GM20431 (cell line): ENCODE results near the gene TRIM36.

ENCODE experiments used
- in situ Hi-C: fragments of 300-500 bp; cut with MseI, MboI; formaldehyde crosslinking; loops from one replicate; pipeline ENCODE4 v1.15.0; 2020; ENCODE audit warnings: low sequenced_read_pairs; ENCODE audit not compliant: unreplicated experiment

TRIM36 gene

DNA sequence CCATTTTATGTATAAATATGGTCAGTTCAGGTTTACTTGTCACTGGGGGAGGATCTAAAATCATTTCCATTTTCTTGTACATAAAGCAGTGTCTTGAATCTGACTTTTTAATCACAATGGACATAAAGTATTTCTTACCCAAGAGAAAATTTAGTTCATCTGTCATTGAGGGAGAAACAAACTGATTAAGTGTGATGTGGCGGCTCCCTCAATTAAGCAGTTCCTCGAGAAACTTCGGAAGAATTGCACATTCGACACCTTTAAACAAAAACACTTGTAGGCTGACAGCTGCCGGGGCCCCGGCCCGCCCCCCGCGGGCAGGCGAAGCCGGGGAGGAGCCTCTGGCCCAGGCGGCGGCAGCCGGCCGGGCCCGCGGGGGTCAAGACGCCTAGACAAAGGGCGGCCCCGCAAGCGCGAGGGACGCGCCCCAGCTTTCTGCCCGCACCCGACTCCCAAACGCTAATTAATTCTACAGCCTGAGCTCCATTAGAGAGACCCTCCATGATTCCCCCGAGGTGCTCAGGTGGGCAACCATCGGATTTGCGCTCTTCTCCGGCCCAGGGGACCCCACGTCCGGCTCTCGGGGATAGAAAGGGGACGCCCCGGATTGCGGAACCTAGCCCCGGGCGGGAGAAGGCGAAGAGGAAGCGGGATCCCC is 750 bp downstream of the TRIM36 start:
- in situ Hi-C loops: no loop called here

DNA sequence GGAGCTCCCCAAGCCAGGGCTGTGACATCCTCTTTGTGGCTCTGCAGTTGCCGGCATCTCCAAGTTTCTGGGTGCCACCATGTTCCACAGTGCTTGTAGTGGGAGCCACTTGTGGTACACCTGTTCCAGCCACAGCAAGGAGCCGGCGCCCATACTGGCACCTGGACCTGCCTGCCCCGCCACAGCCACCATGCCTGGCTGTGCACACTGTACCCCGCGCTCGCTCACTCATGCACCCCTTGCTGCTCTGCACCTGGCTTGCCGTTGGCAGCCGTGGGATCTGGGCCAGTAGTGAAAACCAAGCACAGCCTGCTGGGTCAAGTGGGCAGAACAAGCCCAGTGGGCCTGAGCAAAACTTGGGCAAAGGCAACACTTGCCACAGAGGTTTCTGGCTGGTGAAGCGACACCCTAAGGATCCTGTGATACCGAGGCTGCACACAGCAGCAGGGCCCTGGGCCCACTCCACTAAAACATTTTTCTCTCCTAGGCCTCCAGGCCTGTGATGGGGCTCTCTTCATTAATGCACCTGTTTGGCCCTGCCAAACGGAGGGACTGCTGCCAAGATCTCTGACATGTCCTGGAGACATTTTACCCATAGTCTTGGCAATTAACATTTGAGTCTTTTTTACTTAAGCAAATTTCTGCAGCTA is 2.8 kb downstream of the TRIM36 start:
- in situ Hi-C loops: no loop called here

DNA sequence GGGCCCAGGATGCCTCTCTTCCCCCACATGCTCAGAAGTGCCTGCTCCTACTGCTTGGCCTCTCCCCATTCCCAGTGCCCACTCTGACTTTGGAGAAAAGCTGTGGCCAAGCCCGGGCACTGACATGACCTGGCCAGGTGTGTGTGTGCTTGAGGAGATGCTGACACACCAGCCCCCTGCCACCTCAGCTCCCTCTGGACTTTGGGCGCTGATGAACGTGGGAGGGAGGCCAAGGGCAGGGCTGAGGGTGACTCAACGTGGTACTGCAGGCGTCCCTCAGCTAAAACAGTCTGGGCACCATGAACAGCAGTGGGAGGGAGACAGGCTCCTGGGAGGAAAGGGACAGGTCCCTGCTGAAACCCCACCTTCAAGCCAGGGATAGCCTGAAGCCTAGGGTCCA is 3.9 kb downstream of the TRIM36 start:
- in situ Hi-C loops: no loop called here

DNA sequence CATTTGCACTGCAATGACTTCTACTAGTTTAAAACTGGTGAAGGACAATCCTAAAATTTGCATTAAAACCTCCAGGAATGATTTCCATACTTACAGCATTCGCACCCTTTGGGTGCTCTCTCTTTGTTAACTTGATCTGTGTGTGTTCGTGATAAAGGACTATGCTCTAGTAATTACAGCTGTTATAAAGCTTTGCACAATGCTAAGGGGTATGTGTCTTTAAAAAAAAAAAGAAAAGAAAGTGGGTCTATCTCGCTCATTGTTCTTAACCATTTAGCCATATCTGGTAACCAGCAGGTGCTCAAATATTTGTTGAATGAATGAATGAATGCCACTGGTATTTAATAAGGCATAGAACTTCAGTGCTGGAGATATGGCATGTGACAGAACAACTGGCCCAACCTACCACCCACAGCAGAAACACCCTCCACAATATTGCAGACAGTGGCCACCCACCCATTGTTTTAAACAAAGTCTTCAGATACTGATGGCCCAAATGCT is 8.7 kb downstream of the TRIM36 start:
- in situ Hi-C loops: no loop called here

DNA sequence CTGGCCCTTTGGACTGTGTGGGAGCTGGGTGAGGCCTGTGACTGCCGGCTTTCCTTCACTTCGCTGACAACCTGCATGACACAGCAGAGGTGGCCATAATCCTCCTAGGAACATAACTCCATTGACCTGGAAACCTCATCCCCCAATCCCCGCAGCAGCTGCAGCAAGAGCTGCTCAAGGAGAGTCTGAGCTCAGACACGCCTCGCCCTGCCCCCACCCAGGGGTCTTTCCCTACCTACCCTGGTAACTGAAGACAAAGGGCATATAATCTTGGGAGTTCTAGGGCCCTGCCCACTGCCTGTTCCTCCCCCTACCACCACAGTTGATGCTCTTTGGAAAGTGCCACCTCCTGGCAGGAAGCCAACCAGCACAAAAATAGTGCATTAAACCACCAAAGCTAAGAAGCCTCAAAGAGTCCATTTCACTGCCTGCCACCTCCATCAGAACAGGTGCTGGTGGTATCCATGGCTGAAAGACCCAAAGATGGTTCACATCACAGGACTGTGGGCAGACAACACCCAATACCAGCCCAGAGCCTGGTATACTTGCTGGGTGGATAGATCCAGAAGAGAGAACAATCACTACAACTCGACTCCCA is 18.4 kb downstream of the TRIM36 start:
- in situ Hi-C loops: no loop called here

DNA sequence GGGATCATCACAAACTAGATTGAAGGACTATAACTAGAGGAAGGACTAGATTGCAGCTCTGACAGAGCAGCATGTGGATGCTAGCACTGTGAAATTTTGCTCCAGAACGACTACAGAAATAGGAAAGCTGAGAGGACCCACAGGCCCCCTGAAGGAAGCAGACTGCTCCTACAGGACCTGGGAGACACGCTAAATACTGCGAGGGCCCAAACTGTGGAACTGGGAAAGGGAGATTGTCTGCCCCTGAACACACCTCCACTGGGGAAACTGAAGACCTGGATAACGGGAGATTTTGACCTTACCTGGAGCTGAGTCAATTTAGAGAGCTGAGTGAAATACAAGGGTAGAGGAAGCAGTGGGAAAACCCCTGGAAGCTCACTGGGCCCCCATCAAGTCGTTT is 19.2 kb downstream of the TRIM36 start:
- in situ Hi-C loops: no loop called here

DNA sequence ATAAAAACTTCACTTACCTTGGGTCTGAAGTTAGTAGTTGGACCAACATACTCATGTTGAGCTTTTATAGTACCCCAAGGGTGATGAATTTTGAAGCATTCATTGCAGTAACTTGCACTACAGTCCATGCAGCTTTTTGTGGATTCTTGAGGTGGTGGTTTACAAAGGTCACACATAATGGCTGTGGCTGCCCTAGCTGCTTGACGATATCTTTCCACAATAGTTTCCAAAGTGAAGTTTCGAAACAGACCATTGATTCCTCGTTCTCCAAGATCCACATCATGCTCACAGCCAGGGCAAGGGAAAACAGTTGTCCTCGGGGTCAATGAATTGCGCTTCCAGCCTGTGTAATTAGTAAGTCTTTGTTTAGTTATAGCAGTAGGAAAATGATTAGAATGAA is 22.7 kb downstream of the TRIM36 start:
- in situ Hi-C loops: no loop called here

DNA sequence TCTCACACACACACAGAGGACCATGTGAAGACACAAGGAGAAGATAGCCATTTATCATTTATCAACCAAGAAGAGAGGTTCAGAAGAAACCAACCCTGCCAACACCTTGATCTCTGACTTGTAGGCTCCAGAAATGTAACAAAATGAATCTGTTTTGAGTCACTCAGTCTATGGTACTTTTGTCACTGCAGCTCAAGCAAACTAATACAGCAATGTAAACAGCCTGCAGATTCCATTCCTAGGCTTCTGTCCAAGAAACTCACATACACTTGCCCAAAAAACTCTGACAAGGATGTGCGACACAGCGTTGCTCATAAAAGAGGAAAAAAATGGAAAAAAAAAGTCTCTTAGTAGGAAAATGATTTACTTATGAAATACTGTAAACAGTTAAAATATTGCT is 33.4 kb downstream of the TRIM36 start:
- in situ Hi-C loops: no loop called here

DNA sequence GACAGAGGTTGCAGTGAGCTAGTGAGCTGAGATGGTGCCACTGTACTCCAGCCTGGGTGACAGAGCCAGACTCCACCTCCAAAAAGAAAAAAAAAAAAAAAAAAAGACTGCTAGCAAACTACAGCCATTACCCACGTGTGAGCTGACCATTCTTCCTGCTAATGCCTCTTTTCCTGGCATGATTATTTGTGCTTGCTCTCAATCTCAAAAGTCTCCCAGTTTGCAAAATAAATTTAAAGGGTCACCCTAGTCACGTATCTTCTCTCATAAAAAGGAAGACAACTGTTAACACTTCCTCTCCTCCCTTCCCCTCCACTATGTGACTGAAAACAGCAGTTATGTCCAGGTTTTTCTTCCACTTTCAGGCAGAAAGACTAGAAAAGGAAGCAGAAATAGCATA is 37.2 kb downstream of the TRIM36 start:
- in situ Hi-C loops: no loop called here

DNA sequence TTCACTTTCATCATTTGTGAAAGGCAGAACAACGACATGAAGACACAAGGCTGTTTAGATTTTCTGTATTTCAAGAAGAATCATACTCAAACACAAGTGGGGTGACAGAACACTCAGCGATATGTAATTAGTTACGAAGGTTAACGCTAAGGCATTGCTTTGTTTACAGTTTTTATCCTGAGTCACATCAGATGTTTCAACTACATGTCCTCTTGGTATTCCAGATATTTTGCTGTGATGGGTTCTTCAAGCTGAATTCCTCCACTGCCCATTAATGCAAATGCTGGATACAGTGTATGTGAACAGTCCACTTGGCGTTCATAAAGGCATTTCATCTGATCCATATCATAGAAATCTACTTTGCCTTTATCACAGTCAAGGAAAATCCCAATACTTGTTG is 43.4 kb downstream of the TRIM36 start:
- in situ Hi-C loops: no loop called here

DNA sequence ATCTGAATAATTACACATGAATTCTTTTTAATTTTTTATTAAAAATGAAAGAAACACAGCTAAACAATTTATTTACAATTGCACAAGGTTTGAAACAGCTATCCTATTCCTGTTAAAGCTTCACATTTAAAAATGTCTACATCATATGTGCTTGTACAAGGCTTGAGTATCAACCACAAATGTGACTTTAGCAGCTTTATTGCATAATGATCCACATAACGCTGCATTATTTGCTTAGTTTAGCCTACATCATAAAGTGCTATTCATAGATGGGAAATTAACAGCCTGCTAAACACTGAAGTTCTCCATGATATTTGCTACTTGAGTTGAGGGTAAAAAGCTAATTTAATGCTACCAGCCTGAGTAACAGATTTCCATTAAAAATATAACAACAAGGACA is 45.0 kb downstream of the TRIM36 start:
- in situ Hi-C loops: no loop called here

DNA sequence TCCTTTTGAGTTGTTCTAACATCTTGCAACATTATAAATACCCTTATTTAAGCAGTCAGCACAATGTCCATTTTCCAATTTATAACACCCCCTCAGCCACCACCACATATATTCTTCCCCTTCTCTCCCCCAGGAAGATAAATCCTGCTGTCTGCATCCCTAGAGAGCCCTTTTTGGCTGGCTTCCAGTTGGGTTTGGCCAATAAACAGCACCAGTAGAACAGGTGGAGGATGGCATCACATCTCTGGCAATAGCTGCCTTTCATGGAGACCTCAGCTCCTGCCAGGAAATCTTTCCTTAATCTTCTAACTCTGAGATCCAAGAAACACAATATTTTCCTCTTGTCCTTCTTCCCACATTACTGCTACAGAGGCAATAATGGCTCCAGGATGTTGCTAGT is 53.7 kb downstream of the TRIM36 start:
- in situ Hi-C loops: no loop called here

DNA sequence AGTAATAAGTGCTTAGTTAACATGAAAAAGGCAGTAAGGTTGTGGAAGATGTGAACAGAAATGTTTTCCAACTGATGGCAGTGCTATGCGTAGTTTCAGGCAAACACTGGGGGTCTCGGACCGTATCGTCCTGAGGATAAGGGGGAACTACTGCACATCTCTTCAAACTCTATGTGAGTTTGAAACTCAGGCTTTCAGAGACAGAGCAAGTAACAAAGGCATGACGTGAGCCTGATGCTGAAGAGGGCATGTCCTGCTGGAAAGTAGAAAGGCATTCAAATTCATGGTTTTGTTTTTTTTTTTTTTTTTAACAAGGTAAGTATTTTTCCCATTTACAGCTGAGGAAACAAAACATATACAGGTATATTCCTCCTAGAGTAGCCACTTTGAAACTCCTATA is 59.9 kb downstream of the TRIM36 start:
- in situ Hi-C loops: no loop called here

DNA sequence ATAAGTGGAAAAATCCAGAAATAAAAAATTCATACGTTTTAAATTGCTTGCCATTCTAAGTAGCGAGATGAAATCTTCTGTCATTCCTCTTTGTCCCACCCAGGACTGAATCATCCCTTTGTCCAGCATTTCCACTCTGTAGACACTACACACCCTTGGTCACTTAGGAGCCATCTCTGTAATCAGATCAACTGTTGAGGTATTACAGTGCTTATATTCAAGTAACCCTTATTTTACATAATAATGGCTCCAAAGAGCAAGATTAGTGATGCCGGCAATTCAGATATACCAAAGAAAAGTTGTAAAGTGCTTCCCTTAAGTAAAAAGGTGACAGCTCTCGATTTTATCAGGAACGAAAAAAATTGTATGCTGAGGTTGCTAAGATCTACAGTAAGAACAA is 60.4 kb downstream of the TRIM36 start:
- in situ Hi-C loops: no loop called here

DNA sequence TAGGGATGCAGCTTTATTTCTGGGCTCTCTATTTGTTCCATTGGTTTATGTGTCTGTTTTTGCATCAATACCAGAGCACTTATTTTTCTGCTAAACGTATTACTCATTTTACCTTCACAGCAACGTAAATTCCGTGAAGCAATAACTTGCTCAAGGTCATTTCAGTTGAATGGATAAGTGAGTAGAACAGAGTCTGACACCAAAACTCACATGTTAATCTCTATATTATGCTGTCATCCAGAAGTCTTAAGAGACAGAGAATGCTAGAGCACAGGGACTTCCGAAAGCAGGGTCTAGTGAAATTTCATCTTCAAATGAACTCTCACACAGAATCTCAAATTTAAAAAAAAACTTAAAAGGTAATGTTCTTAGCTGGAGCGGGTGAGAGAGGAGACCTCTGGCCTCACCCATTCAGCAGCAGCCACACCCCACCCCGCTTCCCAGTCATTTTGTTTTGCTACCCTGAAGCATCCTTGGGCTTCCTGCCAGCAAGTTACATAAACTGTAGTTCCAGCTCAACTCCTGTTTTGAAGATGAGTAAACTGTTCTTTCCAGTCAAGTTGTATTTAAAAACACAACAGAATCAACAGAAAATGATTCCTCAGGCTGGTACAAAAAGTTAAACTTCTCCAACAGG is 69.3 kb downstream of the TRIM36 start:
- in situ Hi-C loops: no loop called here

DNA sequence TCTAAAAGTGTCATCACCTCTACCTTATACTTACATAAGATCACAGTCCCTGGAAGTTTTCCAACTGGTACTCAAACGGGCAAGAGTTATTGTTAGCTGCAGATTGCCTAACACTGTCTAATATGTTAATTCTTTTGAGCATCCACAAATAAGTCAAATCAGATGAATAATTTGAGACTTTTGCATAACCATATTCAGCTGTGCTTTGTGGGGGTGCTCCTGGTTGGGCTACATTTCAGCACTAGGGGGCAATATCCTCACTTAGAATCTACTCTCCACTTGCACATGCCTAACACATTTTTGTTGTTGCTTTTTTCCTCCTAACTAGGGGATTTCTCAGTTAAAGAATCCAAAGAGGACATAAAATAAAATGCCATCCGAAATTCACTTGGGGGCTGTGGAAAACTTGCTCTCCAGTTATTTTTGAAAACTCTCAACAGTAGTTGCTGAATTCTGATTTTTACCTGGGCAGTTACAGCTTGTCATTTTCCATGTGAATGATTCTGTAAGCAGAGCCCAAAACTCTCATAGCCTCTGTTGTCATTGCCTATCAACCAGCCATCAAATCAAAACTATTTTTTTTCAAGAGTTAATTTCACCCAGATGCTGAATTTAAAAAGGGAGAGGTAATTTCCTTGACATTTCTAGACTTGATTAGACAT is 71.5 kb downstream of the TRIM36 start:
- in situ Hi-C loops: loop anchor here (10.0 kb wide), 1 partner anchor 147 kb away; no protein-coding TSS in a partner anchor

DNA sequence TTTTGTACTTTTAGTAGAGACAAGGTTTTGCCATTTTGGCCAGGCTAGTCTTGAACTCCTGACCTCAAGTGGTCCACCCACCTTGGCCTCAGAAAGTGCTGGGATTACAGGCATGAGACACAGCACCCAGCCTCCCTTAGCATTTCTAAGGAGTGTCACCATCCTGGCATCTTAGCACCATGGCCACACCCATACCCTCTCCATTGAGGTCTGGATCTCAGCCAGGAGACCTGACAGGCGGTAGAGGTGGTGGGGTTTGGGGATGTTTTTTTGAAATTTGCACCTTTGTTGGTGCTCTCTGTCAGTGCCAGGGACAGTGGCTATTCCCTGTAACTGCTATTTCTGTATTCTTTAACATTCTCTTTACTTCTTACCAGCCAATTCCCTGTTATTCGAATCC is 72.5 kb downstream of the TRIM36 start:
- in situ Hi-C loops: loop anchor here (10.0 kb wide), 1 partner anchor 148 kb away; no protein-coding TSS in a partner anchor

DNA sequence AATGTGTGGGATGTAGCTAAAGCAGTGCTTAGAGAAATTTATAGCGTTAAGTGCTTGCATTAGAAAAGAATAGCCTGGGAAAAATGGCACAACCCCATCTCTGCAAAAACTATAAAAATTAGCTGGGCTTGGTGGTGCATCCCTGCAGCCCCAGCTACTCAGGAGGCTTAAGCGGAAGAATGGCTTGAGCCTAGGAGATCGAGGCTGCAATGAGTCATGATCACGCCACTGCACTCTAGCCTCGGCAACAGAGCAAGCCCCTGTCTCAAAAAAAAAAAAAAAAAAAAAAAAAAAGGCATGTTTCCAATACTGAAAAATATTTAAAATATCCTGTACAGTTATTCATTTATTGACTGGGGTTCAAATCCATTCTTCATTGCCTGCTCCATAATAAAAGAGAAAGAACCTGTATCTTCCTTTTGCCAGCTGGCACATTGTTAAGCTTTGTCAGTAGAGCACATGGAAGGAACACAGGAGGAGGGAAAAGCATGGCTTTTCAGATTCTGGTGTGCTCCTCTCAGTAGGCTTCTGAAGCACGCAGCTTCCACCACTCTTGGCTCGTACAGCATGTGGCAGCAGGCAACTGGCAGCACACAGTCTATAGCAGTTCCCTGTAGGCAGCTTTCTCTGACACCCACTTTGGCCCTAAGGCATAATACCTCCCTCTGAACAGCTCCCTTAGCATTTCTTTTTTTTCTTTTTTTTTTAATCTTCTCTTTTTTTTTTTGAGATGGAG is 73.5 kb downstream of the TRIM36 start:
- in situ Hi-C loops: loop anchor here (10.0 kb wide), 1 partner anchor 149 kb away; no protein-coding TSS in a partner anchor

DNA sequence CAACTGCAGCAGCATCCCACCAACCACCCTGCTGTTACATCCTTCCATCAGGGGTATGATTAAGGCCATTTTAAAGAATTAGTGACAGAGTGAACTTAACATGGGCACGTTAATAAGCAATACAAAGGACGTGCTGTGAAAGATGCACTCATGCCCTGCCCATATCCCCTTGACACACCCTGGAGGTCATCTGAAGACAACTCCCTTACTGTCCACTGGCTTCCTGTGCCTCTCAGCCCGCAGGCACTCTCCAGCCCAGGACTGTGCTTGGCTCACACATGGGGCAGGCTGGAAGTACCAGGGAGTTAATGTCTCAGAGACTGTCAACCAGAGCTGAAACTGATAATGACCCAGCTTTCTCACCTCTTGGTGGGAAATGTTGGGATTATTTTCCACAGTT is 81.8 kb downstream of the TRIM36 start:
- in situ Hi-C loops: no loop called here

DNA sequence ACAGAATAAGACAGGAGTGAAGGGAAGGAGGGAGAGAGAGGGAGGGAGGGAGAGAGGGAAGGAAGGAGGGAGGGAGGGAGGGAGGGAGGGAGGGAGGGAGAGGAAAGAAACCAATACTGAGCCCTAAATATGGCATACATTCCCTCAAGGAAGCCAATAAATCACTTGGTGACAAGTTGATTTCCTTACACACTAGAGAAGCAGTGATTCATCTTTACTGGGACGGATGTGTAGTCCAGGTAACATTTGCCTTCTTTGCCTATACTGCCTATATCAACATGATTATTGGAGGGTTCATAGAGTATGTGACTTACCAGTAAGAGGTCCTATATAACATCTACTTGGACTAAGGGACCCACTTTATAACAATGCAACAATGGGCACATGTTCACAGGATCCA is 83.2 kb downstream of the TRIM36 start:
- in situ Hi-C loops: no loop called here
